ENCODE results near the gene SLC9B1.
"Not testable (repeated sequence)": the region's sequence is repeated elsewhere in the genome, so short reads cannot be mapped to it uniquely, and the experiment has no call there.

GRCh38 chr4:102877477-102878106 is 141.9 kb downstream of the SLC9B1 start:
- TF ChIP-seq POLR2AphosphoS5 (IDR thresholded peaks at IDR 0.05; ENCODE audit: low read depth, low read length); TCF12 (IDR thresholded peaks at IDR 0.05); EP300 (IDR thresholded peaks at IDR 0.05; ENCODE audit: borderline replicate concordance in 1 of 2, low read depth in 1 of 2, low read length in 1 of 2); CTCF (IDR thresholded peaks at IDR 0.05); SMC3 (IDR thresholded peaks at IDR 0.05; ENCODE audit: low read depth, low read length); USF1 (IDR thresholded peaks at IDR 0.05; ENCODE audit: borderline replicate concordance, low read depth); FOXM1 (IDR thresholded peaks at IDR 0.05; ENCODE audit: low read depth); REST (IDR thresholded peaks at IDR 0.05; ENCODE audit: low read depth, low read length); TEAD4 (IDR thresholded peaks at IDR 0.05; ENCODE audit: borderline replicate concordance, insufficient read depth): not testable (repeated sequence)
